Measurements from ENCODE around the gene MAGEB16. TPM values are rescaled to one million over a fixed set of nuclear protein-coding genes. Genes with fewer than 3 reads are reported as not detected.

The MAGEB16 gene
- not detected for total RNA-seq
- long read RNA-seq = 0 reads

DNA sequence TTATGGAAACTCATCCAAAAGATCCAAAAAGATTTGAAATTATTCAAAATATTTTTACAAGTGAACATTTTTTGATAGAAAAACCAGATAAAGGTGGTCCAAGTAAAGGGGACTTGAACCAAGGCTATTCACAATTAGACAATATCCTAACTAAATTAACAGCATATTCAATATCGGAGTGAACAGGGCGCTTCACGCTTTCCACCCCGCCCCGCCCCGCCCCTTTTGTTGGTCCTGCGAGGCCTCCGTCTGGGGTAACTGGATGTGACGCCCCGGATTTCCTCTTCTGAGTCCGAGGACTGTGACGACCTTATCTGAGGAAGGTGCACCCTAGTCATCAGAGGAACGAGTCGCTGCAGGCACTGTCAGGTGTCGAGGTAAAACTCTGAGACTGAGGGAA, at the start of gene MAGEB16:
Gene MAGEB16 (plus strand): TSS at position 301 of the 400 bp plus-strand sequence. CDS start 3,855 bp downstream, outside the sequence.
- no peaks in the 10 kb centered on the region for H3K36me3 ChIP-seq
- intact Hi-C loops (cut with micrococcal nuclease) = no loop called here
- H3K4me3 ChIP-seq = no peak within 1 kb of the TSS
- TF ChIP-seq CTCF (IDR thresholded peaks at IDR 0.05; ENCODE audit: borderline replicate concordance) = no peak
- H3K27ac ChIP-seq (replicated peaks) = no peak within 1 kb of the TSS
- no peak for DNase-seq
- H3K9me3 ChIP-seq (replicated peaks) = no peaks in the 10 kb centered on the region
- no peaks in the 10 kb centered on the region for H3K4me1 ChIP-seq
- H3K27me3 ChIP-seq (ENCODE audit: low read depth) = no peaks in the 10 kb centered on the region

DNA sequence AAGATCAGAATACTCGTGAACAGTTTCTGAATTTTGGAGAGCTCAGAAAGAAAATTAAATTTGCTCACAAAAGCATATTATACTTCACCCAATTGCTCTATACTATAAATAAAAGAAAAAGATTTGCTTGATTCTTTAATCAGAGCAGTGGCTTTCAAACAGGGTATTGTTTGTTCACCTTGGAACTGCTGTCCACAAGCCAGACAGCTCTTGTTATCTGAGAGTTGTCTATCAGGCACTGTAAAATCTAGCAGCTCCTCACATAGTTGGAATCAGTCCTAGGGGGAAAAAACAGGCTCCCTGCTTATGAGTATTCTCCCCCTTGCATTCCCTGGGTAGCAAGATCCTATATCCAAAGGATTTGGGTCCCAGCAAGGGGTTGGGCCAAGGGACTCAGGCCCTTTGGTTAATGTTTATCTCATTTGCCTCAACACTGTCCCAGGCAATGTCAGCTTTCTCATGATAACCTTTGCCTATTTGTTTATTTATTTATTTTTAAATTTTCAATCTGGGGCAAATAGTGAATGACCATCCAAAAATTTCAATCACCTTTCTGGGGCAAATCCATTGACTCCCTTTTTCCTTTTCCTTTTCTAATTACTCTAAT, 24.1 kb upstream of the MAGEB16 start:
- Histone ChIP-seq H3K27ac (replicated peaks) (no peak overlapping the region), H3K27me3 (ENCODE audit: low read depth) (no peaks in the 10 kb centered on the region), H3K36me3 (no peaks in the 10 kb centered on the region), H3K9me3 (replicated peaks) (no peaks in the 10 kb centered on the region), H3K4me1 (no peaks in the 10 kb centered on the region), H3K4me3 (no peak overlapping the region)
- no peak for DNase-seq
- no peak for TF ChIP-seq CTCF (IDR thresholded peaks at IDR 0.05; ENCODE audit: borderline replicate concordance)
- intact Hi-C loops (cut with micrococcal nuclease) = no loop called here

GRCh38 chrX:35785075-35785474, 13.1 kb upstream of the MAGEB16 start:
- TF ChIP-seq CTCF (IDR thresholded peaks at IDR 0.05; ENCODE audit: borderline replicate concordance) = no peak
- no peak for DNase-seq
- H3K27ac ChIP-seq (replicated peaks) = no peak overlapping the region
- no peaks in the 10 kb centered on the region for H3K9me3 ChIP-seq (replicated peaks)
- no peaks in the 10 kb centered on the region for H3K27me3 ChIP-seq (ENCODE audit: low read depth)
- no peaks in the 10 kb centered on the region for H3K36me3 ChIP-seq
- intact Hi-C loops (cut with micrococcal nuclease) = no loop called here
- no peaks in the 10 kb centered on the region for H3K4me1 ChIP-seq
- H3K4me3 ChIP-seq = no peak overlapping the region

- no peaks in the 10 kb centered on the region for H3K4me1 ChIP-seq
- no peaks in the 10 kb centered on the region for H3K36me3 ChIP-seq
- H3K27ac ChIP-seq (replicated peaks) = no peak overlapping the region
- no peaks in the 10 kb centered on the region for H3K27me3 ChIP-seq (ENCODE audit: low read depth)
- DNase-seq = no peak
- no peak for TF ChIP-seq CTCF (IDR thresholded peaks at IDR 0.05; ENCODE audit: borderline replicate concordance)
- no peak overlapping the region for H3K4me3 ChIP-seq
- intact Hi-C loops (cut with micrococcal nuclease) = no loop called here
- no peaks in the 10 kb centered on the region for H3K9me3 ChIP-seq (replicated peaks)
These were observed 11.9 kb upstream of the MAGEB16 start for GRCh38 chrX:35786271-35786670.

GRCh38 chrX:35787867-35788266, 10.3 kb upstream of the MAGEB16 start:
- no peaks in the 10 kb centered on the region for H3K9me3 ChIP-seq (replicated peaks)
- intact Hi-C loops (cut with micrococcal nuclease) = no loop called here
- TF ChIP-seq CTCF (IDR thresholded peaks at IDR 0.05; ENCODE audit: borderline replicate concordance) = no peak
- no peak overlapping the region for H3K27ac ChIP-seq (replicated peaks)
- no peaks in the 10 kb centered on the region for H3K36me3 ChIP-seq
- DNase-seq = no peak
- no peak overlapping the region for H3K4me3 ChIP-seq
- no peaks in the 10 kb centered on the region for H3K4me1 ChIP-seq
- no peaks in the 10 kb centered on the region for H3K27me3 ChIP-seq (ENCODE audit: low read depth)
